Myocyte (in vitro differentiated cells): Measurements from ENCODE around the gene DROSHA. TPM values are rescaled to one million over a fixed set of nuclear protein-coding genes. Genes with fewer than 3 reads are reported as not detected.

Experiments used
- total RNA-seq: library from RNA; depleted of rRNA; stranded (reverse); fragments of >200 nt; gene quantifications from 2 replicates; pipeline ENCODE4 v1.2.3, GENCODE V29; 2014

The DROSHA gene
- total RNA-seq, 1 donor from 2014 or later, result 23.3 TPM

Other genes with a start within 250 kb of the DROSHA start
- 25.9 and 39.3 TPM in 2 replicates for gene C5orf22, start 208 bp upstream of the DROSHA start, total RNA-seq
- not detected in 2 replicates for gene PDZD2, start 107.0 kb upstream of the DROSHA start, total RNA-seq